ENCODE data around the gene MED15.
"Not testable (repeated sequence)": the region's sequence is repeated elsewhere in the genome, so short reads cannot be mapped to it uniquely, and the experiment has no call there.

MED15 gene

GRCh38 chr22:20586403-20586745, 79.0 kb downstream of the MED15 start:
- DNase-seq = no peak

GRCh38 chr22:20587206-20587958, 80.0 kb downstream of the MED15 start:
- DNase-seq = no peak

GRCh38 chr22:20588092-20588842, 80.9 kb downstream of the MED15 start:
- DNase-seq = no peak

- DNase-seq = no peak
Measured at GRCh38 chr22:20588843-20589581, 81.6 kb downstream of the MED15 start.

- no peak for DNase-seq
Measured at GRCh38 chr22:20589614-20590476, 82.4 kb downstream of the MED15 start.

- DNase-seq = no peak
Measured at GRCh38 chr22:20590477-20591294, 83.3 kb downstream of the MED15 start.

- DNase-seq = no peak
Measured at GRCh38 chr22:20591295-20591645, 83.9 kb downstream of the MED15 start.

GRCh38 chr22:20591660-20592310, 84.4 kb downstream of the MED15 start:
- DNase-seq = no peak

- not testable (repeated sequence) for DNase-seq
Measured at GRCh38 chr22:20594038-20594437, 86.6 kb downstream of the MED15 start.

- not testable (repeated sequence) for DNase-seq
Measured at GRCh38 chr22:20594486-20594885, 87.1 kb downstream of the MED15 start.

GRCh38 chr22:20595461-20595860, 88.1 kb downstream of the MED15 start:
- DNase-seq = no peak

GRCh38 chr22:20599117-20599516, 91.7 kb downstream of the MED15 start:
- no peak for DNase-seq

- no peak for DNase-seq
Measured at GRCh38 chr22:20600137-20600673, 92.8 kb downstream of the MED15 start.

- no peak for DNase-seq
Measured at GRCh38 chr22:20601308-20601707, 93.9 kb downstream of the MED15 start.

GRCh38 chr22:20602609-20603164, 95.3 kb downstream of the MED15 start:
- no peak for DNase-seq

- no peak for DNase-seq
Measured at GRCh38 chr22:20604092-20604747, 96.8 kb downstream of the MED15 start.

- DNase-seq = no peak
Measured at GRCh38 chr22:20604776-20605221, 97.4 kb downstream of the MED15 start.

GRCh38 chr22:20605328-20605727, 97.9 kb downstream of the MED15 start:
- no peak for DNase-seq

GRCh38 chr22:20606041-20606783, 98.8 kb downstream of the MED15 start:
- DNase-seq = peak; percentile 82

Data from CD4-positive, alpha-beta T cell treated with Interleukin-6 for 4 hours (primary cell).